MCF 10A (cell line): ENCODE data around the gene CD164L2. TPM values are rescaled to one million over a fixed set of nuclear protein-coding genes. Genes with fewer than 3 reads are reported as not detected.
A peak's percentile ranks its signal among the peaks of the same experiment; 100 is the strongest.

Experiments
- BruUV-seq: library from RNA; stranded (reverse); fragments of 400-500 nt; replicated peaks from 2 replicates; lab custom pipeline; 2021; lab: Mats Ljungman, UMichigan
- CTCF ChIA-PET: fragments of 300-600 bp; sonication (Branson Sonifier 250); formaldehyde crosslinking; extraction: SDS; loops from one replicate; lab custom pipeline; 2021; ENCODE audit warnings: antibody characterized with exemption, inconsistent platforms; lab: Yijun Ruan, JAX
- POLR2A ChIA-PET: fragments of 300-600, 350-650 bp; sonication (Branson Sonifier 250); formaldehyde crosslinking; extraction: SDS; loops from one replicate; lab custom pipeline; 2020; ENCODE audit warnings: antibody characterized with exemption, inconsistent platforms; lab: Yijun Ruan, JAX
- DNase-seq: peaks from one replicate; pipeline ENCODE4 v3.0.0-alpha.2; 2018; ENCODE audit not compliant: unreplicated experiment
- H3K27ac Mint-ChIP-seq: one replicate; pipeline ENCODE4 v1.8.0; 2022; ENCODE audit warnings: mild to moderate bottlenecking, low read depth, mixed read lengths; ENCODE audit not compliant: unreplicated experiment
- H3K27me3 Mint-ChIP-seq: one replicate; pipeline ENCODE4 v1.8.0; 2022; ENCODE audit warnings: mixed read lengths; ENCODE audit not compliant: insufficient read depth, unreplicated experiment
- H3K36me3 Mint-ChIP-seq: one replicate; pipeline ENCODE4 v1.8.0; 2022; ENCODE audit warnings: mild to moderate bottlenecking, moderate library complexity, mixed read lengths; ENCODE audit not compliant: insufficient read depth, unreplicated experiment
- H3K4me1 Mint-ChIP-seq: one replicate; pipeline ENCODE4 v1.8.0; 2022; ENCODE audit warnings: mixed read lengths; ENCODE audit not compliant: insufficient read depth, unreplicated experiment
- H3K4me3 Mint-ChIP-seq: one replicate; pipeline ENCODE4 v1.8.0; 2022; ENCODE audit warnings: mild to moderate bottlenecking, moderate library complexity, mixed read lengths; ENCODE audit not compliant: unreplicated experiment
- H3K9me3 Mint-ChIP-seq: one replicate; pipeline ENCODE4 v1.8.0; 2022; ENCODE audit warnings: mixed read lengths; ENCODE audit not compliant: unreplicated experiment
- CTCF ChIP-seq: fragments of 200-600 bp; IDR thresholded peaks from one replicate; pipeline ENCODE4 v1.8.0; 2022; ENCODE audit warnings: antibody characterized with exemption, mild to moderate bottlenecking; ENCODE audit not compliant: unreplicated experiment
- intact Hi-C: fragments of 100-400 bp; cut with micrococcal nuclease; formaldehyde crosslinking; loops from 2 replicates; pipeline ENCODE4 v1.14.1; 2022
- total RNA-seq: library from RNA; stranded (reverse); gene quantifications from 2 replicates; pipeline ENCODE4 v1.2.3, GENCODE V29; 2022

CD164L2 gene
- total RNA-seq, 1 experiment from 2014 or later = 0.23 TPM

GRCh38 chr1:27416387-27417111, 33.4 kb upstream of the CD164L2 start:
- intact Hi-C loops = loop anchor here (1.0 kb wide), 2 partner anchors 101 to 190 kb away; no protein-coding TSS in a partner anchor
- ChIA-PET POLR2A (interaction anchor here (0.7 to 1.5 kb wide), 5 partner anchors 20 to 186 kb away, joined by 3 to 9 read pairs (median 4); partner anchors contain the start of gene WASF2), CTCF (interaction anchor here (0.6 to 3.3 kb wide), 10 partner anchors 12 to 338 kb away, joined by 3 to 30 read pairs (median 4); no protein-coding TSS in a partner anchor)
- H3K27me3 Mint-ChIP-seq = no peaks in the 10 kb centered on the region
- H3K9me3 Mint-ChIP-seq = no peaks in the 10 kb centered on the region
- peak; percentile 58 for TF ChIP-seq CTCF
- no peak overlapping the region for H3K4me3 Mint-ChIP-seq
- DNase-seq = peak; percentile 73
- H3K36me3 Mint-ChIP-seq = peaks cover 80% of the 10 kb centered on the region
- BruUV-seq = TSS peak; percentile 14
- peaks cover 12% of the 10 kb centered on the region for H3K4me1 Mint-ChIP-seq
- peak overlapping the region; percentile 19 for H3K27ac Mint-ChIP-seq

- BruUV-seq = no TSS peak
- Mint-ChIP-seq H3K36me3 (peaks cover 90% of the 10 kb centered on the region), H3K4me3 (no peak overlapping the region), H3K27me3 (no peaks in the 10 kb centered on the region), H3K4me1 (peaks cover 12% of the 10 kb centered on the region), H3K9me3 (no peaks in the 10 kb centered on the region), H3K27ac (no peak overlapping the region)
- ChIA-PET CTCF (interaction anchor here (0.6 to 3.3 kb wide), 8 partner anchors 9 to 255 kb away, joined by 3 to 30 read pairs (median 4); no protein-coding TSS in a partner anchor), POLR2A (interaction anchor here (0.6 to 1.0 kb wide), 2 partner anchors 150 to 395 kb away, joined by 3 read pairs; no protein-coding TSS in a partner anchor)
- intact Hi-C loops = no loop called here
- DNase-seq = no peak
- no peak for TF ChIP-seq CTCF
These were observed 31.0 kb upstream of the CD164L2 start for GRCh38 chr1:27414091-27414490.

- Mint-ChIP-seq H3K27ac (no peak overlapping the region), H3K27me3 (no peaks in the 10 kb centered on the region), H3K9me3 (no peaks in the 10 kb centered on the region), H3K36me3 (peaks cover 90% of the 10 kb centered on the region), H3K4me1 (peaks cover 7% of the 10 kb centered on the region), H3K4me3 (no peak overlapping the region)
- POLR2A ChIA-PET = interaction anchor here (0.6 to 1.6 kb wide), 4 partner anchors 16 to 394 kb away, joined by 3 to 4 read pairs (median 4); no protein-coding TSS in a partner anchor
- TF ChIP-seq CTCF = no peak
- DNase-seq = no peak
- BruUV-seq = no TSS peak
- intact Hi-C loops = no loop called here
- CTCF ChIA-PET = interaction anchor here (0.8 to 2.1 kb wide), 5 partner anchors 12 to 367 kb away, joined by 3 to 12 read pairs (median 4); no protein-coding TSS in a partner anchor
These were observed 29.9 kb upstream of the CD164L2 start for GRCh38 chr1:27413004-27413403.

- Mint-ChIP-seq H3K27me3 (no peaks in the 10 kb centered on the region), H3K27ac (no peak overlapping the region), H3K4me3 (no peak overlapping the region), H3K9me3 (no peaks in the 10 kb centered on the region), H3K36me3 (peaks cover 92% of the 10 kb centered on the region), H3K4me1 (peaks cover 6% of the 10 kb centered on the region)
- BruUV-seq = no TSS peak
- TF ChIP-seq CTCF = no peak
- intact Hi-C loops = no loop called here
- no peak for DNase-seq
- POLR2A ChIA-PET = interaction anchor here (1.3 to 1.6 kb wide), 2 partner anchors 16 to 189 kb away, joined by 4 read pairs; no protein-coding TSS in a partner anchor
- CTCF ChIA-PET = interaction anchor here (1.2 to 2.1 kb wide), 3 partner anchors 17 to 193 kb away, joined by 4 to 12 read pairs (median 4); no protein-coding TSS in a partner anchor
These were observed 29.4 kb upstream of the CD164L2 start for GRCh38 chr1:27412502-27412901.
